CD4-positive, alpha-beta T cell treated with Interferon gamma for 1 hour (primary cell): Measurements from ENCODE around the gene FAM234A.

ENCODE experiments used
- DNase-seq: peaks from one replicate; pipeline ENCODE4 v3.0.0-alpha.2; 2020

FAM234A gene

DNA sequence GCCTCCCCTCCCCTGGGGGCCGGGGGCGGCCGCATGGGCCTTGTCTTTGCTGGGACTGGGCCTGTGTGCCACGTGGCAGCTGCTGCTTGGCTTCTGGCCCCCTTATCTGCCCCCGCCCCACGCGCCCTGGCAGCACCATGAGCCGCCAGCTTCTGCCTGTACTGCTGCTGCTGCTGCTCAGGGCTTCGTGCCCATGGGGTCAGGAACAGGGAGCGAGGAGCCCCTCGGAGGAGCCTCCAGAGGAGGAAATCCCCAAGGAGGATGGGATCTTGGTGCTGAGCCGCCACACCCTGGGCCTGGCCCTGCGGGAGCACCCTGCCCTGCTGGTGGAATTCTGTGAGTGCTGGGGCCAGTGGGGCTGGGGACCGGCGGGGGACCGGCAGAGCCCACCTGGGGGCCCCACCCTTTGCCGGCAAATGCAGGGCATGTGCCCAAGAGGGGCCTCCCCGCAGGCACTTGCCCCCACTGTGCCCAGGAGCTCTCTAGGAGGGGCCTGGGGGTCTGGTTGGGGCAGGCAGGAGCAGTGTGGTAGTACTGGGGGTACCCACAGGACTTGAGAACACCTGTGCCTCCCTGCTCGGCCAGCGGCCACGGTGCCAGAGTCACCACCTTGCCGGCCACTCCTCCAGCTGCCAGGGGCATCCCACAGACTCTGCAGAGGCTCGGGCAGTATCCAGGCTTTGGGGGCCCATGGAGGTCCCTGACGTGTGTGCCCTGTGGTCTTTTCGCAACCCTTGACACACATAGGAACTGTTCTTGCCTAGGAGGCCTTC, 48.6 kb downstream of the FAM234A start, which contains the start of gene PDIA2:
Gene PDIA2 (plus strand): TSS at position 132 of the 773 bp plus-strand sequence. CDS start 6 bp downstream, at position 138.
- no peak for DNase-seq

DNA sequence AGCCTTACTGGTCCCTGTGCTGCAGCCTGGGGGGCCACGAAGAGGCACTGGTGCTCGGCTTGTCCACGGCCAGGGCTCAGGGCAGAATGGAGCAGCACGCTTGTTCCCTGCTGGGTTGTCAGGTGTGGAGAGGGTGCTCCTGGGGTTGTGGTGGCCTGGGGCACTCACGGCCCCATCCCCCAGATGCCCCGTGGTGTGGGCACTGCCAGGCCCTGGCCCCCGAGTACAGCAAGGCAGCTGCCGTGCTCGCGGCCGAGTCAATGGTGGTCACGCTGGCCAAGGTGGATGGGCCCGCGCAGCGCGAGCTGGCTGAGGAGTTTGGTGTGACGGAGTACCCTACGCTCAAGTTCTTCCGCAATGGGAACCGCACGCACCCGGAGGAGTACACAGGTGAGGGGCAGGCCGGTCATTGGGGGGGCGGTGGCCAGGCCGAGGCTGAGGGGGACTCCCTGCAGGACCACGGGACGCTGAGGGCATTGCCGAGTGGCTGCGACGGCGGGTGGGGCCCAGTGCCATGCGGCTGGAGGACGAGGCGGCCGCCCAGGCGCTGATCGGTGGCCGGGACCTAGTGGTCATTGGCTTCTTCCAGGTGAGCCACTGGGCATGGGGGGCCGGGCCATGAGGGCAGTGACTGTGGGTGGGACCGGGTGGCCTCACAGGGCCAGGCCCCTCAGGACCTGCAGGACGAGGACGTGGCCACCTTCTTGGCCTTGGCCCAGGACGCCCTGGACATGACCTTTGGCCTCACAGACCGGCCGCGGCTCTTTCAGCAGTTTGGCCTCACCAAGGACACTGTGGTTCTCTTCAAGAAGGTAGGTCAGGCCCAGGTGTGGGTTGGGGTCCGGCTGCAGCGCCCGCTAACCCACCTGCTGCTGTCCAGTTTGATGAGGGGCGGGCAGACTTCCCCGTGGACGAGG, 49.8 kb downstream of the FAM234A start:
- no peak for DNase-seq

DNA sequence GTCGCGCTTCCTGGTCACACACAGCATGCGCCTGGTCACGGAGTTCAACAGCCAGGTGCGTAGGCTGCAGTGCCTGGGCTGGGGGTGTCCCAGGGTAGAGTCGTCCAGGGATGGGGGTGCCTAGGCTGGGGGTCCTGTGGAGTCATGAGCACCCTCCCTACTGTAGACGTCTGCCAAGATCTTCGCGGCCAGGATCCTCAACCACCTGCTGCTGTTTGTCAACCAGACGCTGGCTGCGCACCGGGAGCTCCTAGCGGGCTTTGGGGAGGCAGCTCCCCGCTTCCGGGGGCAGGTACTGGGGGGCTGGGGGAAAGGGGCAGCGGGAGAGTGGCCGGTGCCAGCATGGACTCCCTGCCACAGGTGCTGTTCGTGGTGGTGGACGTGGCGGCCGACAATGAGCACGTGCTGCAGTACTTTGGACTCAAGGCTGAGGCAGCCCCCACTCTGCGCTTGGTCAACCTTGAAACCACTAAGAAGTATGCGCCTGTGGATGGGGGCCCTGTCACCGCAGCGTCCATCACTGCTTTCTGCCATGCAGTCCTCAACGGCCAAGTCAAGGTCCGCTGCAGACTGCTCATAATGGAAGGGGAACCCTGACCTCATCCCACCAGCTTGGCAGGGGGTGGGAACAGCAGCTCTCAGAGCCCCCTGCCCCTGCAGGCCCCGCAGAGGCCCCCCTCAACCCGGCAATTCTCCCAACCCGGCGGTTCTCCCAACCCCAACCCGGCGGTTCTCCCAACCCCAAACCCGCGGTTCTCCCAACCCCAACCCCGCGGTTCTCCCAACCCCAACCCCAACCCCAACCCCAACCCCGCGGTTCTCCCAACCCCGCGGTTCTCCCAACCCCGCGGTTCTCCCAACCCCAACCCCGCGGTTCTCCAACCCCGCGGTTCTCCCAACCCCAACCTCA, 50.8 kb downstream of the FAM234A start:
- no peak for DNase-seq

DNA sequence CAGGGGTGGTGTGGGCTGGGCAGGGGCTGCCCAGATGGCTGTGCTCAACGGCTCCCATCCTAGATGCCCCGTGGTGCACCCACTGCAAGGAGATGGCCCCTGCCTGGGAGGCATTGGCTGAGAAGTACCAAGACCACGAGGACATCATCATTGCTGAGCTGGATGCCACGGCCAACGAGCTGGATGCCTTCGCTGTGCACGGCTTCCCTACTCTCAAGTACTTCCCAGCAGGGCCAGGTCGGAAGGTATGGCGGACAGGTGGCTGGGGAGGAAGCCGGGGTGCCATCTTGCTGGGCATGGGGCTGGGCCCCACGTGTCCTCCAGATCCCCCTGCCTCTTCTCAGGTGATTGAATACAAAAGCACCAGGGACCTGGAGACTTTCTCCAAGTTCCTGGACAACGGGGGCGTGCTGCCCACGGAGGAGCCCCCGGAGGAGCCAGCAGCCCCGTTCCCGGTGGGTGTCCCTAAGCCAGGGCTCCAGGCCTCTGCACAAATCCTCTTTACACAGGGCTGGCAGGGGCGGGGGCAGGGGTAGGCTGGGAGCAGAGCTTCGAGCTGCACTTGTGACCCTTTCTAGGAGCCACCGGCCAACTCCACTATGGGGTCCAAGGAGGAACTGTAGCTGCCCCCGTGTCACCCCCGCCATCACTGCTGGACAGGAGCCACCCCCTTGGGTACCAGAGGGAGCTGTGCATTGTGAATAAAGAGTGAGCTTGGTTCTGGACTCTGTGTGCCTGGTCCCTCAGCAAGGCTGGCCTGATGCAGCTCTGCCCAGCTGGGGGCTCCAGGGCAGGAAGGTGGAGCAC, 52.1 kb downstream of the FAM234A start:
- DNase-seq: no peak

DNA sequence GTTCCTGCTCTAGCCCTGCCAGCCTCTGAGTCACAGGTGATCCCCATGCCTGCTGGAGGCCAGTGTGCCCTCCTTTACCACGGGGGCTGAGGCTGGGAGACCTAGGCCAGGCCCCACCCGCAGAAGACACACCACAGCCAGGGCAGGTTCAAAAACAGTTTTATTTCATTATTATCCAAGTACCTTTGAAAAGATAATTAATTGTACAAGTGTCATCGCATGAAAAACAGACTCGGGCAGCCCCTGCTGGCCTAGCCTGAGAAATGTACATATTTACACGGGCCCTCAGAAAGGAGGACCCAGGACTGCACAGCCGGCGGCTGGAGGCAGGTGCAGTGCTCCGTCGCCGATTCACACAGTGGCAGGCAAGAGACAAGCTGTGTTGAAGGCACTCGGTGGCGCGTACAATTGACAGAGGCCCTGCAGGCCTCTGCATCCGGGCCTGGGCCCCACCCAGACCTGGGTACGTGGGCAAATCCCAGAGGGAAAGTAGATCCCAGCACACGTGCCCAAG, 52.7 kb downstream of the FAM234A start:
- DNase-seq: no peak

DNA sequence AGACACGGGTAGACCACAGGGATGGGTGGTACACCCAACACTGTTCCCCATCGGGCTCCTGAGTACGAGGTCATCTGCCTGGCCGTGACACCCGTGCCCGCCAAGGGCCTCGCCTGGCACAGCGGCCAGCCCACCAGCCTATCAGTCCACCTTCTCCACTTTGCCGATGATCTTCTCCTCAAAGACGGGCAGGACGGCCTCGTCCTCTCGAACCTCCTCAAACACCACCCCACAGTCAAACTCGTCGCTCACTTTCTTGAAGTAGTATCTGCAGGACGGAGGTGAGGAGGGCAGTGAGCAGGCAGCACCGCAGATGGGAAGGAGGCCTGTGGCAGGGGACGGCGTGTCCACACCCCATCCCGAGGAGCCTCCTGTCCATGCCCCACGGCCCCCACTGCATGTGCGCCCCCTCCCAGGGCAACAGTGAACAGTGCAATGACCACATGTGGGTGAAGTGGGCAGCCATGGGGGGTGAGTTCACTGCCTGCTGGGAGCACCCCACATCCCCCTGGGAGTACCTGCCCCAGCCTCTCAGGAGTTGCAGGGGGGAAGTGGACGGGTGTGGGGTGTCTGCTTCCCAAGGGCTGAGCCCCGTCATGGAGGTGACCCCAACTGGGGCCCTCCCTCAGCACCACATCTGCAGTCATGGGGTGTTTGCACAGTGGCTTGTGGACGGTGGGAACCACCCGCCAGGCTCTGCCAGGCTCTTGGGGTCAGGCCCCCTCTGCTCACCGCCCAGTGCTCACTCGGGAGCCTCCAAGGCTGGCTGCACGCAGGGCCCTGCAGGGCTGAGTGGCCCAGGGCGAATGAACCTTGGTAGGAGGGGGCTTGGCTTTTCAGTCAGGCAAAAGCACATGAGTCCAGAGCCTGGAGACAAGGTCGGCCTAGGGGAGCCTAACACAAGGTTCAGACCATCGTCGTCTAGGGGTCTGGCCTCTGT, 53.6 kb downstream of the FAM234A start:
- DNase-seq: no peak

DNA sequence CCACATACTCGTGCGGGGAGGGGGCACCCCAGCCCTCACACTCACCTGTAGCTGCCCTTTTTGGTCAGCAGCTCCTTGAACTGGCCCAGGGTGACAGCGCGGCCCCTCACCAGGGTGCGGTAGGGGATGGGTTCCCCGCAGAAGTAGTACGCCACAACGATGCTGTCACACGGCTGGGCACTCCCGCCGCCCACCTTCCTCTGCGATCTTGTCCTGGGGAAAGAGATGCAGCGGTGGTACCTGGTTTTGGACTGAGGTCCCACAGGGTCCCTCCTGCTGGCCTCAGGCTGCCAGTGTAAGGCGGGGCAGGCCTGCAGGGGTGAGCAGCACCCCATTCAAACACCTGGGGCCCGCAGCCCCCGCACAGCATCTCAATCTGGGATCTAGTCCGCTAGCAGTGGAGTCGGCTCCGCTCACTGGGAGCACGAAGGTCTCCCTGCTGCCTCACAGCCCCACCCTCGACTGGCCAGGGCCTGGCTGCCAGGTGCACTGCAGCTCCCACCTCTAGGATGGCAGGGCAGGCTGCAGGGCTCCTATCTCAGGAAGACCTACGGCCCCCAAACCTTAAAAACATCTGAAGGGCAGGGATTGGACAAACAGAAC, 54.9 kb downstream of the FAM234A start:
- DNase-seq: no peak

DNA sequence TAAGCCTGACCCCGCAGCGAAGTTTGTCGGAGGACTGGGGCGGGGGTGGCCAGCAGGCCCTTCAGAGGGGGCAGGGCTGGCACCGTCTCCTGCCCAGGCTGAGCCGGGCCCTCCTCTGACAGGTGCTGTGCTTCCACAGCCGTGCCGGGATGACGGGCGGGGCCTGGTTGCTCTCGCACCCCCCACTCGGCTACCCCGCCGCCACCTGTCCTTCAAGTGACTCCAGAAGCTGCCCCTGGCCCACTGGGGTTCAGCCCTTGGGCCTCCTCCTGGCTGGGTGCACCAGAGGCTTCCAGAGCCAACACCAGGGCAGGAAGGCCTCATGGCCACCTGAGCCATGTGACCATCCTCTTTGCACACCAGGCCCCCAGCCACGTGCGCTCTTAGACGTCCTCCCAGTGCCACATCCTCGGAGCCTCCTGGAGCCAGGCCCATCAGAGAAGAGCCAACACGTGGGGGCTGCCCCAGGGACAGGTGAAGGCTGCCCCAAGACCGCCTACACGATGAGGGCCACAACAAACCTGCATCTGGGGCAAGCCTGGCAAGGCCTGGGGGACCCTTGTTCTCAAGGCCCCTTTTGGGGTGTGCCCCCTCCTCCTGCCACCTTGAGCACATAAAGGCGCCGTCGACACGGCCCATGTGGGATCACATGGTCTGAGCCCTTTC, 55.5 kb downstream of the FAM234A start:
- no peak for DNase-seq

DNA sequence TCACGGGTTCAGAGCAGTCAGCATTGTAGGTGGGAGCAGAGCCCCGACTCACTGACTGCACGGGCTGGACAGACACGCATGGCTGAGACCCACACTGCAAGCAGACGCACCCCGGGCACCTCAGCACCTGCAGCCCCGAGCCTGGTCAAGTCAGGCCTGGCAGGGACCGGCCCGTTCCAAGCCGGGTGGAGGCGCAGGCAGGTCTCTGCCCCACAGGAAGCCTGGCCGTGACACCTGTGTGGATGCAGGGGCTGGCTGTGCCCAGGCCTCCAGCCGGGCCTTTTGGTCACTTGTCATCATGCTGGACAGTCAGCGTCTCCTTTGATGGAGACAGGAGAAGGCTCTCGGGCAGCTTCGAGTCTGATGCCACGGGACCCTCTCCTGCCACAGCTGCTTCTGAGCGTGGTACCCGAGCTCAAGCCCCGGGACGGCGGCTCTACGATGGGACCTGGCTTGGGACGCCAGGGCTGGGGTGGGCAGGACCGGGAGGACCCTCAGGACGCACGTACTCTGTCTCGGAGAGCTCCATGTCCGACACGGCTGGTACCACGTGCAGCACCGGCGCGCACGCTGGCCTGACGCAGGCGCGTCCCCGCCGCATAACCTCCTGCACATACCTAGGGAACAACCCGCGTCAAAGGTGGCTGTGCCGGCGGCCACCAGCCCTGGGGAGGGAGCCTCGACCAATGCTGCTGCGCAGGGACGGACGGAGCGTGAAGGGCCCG, 56.2 kb downstream of the FAM234A start:
- DNase-seq: no peak

DNA sequence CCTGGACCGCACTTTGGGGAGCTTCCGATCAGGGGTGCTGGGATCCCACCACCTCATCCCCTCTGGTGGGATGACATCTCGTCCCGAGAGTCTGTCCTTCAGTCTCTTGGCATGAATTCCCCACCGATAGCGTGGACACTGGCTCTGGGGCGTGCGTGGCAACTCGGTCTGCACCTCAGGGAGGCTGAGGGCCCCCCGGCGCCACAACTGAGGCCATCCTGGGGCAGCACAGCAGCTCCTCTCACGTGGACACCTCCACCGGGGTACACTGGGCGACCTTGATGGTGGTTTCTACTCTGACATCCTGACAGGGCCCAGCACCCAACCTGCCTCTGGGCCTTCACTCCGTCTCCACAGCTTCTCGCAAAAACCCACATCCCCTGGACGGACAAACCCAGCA, 56.9 kb downstream of the FAM234A start:
- no peak for DNase-seq

DNA sequence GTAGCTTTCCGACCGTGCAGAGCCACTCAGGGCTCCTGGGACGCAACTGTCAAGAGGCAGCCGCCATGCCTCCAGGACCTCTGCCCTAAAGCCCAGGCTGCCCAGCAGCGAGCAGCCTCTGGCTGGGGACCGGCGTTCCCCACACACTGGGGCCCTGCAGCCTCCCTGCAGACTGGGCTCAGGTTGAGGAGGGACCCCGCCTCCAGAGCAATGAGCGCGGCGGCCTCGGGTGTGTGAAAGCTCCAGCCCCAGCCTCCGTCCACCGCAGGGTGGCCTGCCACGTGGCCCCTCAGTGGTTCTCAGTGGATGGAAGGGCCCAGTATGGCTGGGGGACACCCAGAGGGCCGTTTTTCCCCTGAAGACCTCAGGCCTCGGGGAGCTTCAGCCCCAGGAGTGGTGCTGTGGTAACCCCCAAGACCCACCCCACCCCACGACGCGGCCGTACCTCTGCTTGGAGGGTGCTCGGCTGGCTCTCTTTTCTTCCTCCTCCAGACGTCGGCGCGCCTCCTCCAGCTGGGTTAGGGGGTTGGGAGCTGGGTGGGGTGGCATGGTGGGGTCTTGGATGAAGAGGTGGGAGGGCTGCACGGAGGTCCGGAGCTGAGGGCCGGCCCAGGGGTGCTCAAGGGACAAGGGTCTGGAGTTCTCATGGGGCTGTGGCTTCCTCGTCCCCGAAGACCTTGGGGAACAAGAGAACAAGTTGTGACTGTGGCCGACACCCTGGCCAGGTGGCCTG, 58.6 kb downstream of the FAM234A start:
- no peak for DNase-seq

DNA sequence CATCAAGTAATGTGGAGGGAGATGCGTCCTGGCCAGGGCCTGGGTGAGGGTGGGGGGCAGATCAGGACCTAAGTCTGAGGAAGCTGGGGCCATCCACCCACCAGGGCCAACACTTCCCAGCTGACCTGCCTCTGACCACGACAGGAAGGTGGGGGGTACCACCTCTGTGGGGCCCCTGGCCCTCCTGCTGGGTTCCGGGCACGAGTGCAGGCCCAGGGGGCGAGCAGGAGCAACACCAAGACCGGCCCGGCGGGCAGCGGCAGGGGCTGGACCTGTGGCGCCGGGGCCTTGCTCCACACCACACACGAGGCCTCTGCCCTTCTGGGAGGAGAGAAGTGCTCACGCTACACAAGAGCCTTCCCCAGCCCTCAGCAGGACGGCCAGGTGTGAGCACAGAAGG, 61.7 kb downstream of the FAM234A start:
- DNase-seq: no peak

DNA sequence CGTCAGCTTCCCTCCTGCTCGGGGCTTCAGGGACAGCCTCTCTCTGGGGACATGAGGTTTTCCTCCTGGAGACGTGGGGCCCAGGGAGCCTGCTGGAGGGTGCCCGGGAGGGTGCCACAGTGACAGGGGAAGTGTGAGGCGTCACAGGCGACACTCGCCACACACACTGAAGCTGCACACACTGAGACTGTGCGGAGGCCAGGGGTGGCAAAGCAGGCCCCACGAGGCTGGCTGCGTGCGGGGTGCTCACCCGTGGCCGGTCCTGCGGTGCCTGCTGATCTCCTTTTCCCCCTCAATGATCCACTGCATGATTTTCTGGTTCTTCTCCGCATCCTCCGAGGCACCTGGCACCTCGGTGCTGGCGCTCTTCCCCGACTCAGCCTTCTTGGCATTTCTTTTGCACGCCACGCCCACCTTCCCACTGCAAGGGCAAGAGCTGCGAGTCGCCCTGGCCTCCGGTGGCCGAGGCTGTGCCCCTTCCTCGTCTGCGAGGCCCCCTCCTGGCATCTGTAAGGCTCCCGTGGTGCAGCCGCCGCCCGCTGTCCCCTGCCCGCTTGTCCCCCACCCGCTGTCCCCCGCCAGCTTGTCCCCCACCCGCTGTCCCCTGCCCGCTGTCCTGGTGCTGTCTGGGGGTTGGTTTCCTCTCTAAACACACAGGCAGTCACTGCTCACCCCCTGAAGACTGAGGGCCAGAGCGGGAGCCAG, 62.3 kb downstream of the FAM234A start:
- no peak for DNase-seq

DNA sequence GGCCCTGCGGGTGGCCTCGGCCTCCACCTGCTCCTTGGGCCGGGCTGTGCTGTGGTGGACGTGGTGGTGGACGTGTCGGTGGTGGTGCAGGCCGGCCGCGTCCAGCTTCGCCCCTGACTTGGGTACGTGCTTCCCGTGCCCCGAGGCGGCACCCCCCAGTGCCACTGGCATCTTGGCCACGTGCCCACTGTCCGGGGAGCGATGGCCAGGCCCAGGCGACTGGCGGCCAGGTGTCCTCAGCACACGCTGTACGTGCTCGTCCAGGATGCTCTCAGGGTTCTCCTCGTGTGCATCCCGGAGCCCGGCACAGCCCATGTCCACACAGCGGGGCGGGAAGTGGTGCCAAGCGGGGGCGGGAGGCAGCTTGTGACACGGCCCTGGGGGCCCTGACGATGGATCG, 63.2 kb downstream of the FAM234A start:
- no peak for DNase-seq

DNA sequence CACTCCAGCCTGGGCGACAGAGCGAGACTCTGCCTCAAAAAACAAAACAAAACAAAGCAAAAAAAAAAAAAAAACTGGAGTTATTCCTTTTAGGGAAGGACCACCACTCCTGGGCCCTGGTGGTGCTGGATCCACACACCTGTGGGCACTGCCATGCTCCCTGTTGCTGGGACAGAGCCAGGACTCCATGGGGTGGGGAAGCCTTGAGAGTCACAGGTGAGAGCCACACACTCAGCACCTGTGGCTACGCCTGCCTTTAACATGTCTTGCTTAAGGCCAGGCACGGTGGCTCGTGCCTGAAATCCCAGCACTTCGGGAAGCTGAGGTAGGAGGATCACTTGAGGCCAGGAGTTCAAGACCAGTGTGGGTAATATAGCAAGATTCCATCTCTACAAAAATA, 66.6 kb downstream of the FAM234A start:
- DNase-seq: no peak

DNA sequence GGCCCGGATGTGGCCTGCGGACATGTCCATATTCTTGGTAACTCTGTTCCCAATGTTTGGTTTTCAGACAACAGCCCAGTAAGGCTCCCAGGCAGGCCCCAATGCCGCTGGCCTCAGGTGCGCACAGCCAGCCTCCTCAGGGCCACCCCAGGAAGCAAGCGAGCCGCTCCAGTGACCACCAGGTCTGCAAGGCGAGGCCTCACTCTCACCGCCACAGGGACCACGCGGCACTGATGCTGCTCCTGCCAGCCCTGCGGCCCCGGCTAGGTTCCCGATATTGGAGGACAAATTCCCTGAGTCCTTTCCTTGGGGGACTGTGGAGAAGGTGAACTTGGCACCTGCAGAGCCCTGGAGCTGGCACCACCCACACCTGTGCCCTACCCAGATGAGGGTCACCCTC, 67.3 kb downstream of the FAM234A start:
- DNase-seq: no peak

DNA sequence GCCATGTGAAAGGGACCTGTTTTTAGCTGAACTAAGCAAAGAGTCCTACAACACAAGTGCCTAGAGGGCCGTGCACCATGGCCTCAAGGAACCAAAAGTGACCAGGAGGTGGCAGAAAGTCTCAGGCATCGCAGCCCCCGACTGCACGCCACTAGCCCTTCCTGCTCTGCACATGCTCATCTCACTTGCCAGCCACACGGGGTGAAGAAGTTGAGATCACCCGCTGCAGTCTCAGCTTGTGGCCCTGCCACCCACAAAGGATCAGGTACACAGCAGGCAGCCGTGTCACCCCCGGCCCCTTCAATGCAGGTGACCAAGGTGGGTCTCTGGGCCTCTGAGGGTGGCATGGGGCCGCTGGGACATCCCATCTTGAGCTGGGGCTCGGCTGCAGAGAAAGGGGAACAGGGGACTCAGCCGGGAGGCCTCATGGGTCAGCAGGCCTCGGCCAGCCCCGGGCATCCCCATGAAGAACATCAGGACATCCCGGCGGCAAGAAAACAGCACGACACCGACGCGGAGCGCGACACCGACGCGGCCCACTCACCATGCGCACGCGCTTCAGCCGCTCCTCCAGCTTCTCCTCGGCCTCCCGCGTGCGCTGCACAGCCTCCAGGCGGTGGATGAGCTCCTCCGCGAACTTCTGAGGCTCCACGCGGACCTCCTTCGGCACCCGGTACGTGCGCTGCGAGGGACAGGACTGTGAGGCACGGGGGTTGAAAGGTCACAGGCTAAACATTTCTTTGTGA, 69.3 kb downstream of the FAM234A start:
- peak; percentile 42 for DNase-seq
